Mesothelial cell of epicardium (in vitro differentiated cells): ENCODE measurements around the gene VWA8. TPM values are rescaled to one million over a fixed set of nuclear protein-coding genes. Genes with fewer than 3 reads are reported as not detected.

Source experiments
- DNase-seq, 2 experiments: peaks; one replicate each; pipeline ENCODE4 v3.0.0; 2021; ENCODE audit warnings: low spot score in 2 of 2; ENCODE audit not compliant: unreplicated experiment in 2 of 2
- H3K27ac Mint-ChIP-seq: 2 replicates; pipeline ENCODE4 v1.8.0; 2021; ENCODE audit warnings: mixed read lengths
- H3K27me3 Mint-ChIP-seq: 2 replicates; pipeline ENCODE4 v1.8.0; 2021; ENCODE audit warnings: low read depth, mixed read lengths
- H3K36me3 Mint-ChIP-seq: 2 replicates; pipeline ENCODE4 v1.8.0; 2021; ENCODE audit warnings: mixed read lengths
- H3K4me1 Mint-ChIP-seq: 2 replicates; pipeline ENCODE4 v1.8.0; 2021; ENCODE audit warnings: mixed read lengths
- H3K4me3 Mint-ChIP-seq: 2 replicates; pipeline ENCODE4 v1.8.0; 2021; ENCODE audit warnings: mild to moderate bottlenecking, moderate library complexity, mixed read lengths
- H3K9me3 Mint-ChIP-seq: 2 replicates; pipeline ENCODE4 v1.8.0; 2021; ENCODE audit warnings: mixed read lengths
- total RNA-seq: library from RNA; stranded (reverse); gene quantifications from 3 replicates; pipeline ENCODE4 v1.2.1, GENCODE V29; 2021
- TF ChIP-seq, protein P1 (sequence below): fragments of 200-600 bp; sonication (generic); IDR thresholded peaks from one replicate; pipeline ENCODE4 v1.5.0; 2021; ENCODE audit warnings: antibody characterized with exemption; ENCODE audit not compliant: unreplicated experiment

VWA8 gene
- total RNA-seq, 1 donor from 2014 or later = 20.0 TPM

DNA sequence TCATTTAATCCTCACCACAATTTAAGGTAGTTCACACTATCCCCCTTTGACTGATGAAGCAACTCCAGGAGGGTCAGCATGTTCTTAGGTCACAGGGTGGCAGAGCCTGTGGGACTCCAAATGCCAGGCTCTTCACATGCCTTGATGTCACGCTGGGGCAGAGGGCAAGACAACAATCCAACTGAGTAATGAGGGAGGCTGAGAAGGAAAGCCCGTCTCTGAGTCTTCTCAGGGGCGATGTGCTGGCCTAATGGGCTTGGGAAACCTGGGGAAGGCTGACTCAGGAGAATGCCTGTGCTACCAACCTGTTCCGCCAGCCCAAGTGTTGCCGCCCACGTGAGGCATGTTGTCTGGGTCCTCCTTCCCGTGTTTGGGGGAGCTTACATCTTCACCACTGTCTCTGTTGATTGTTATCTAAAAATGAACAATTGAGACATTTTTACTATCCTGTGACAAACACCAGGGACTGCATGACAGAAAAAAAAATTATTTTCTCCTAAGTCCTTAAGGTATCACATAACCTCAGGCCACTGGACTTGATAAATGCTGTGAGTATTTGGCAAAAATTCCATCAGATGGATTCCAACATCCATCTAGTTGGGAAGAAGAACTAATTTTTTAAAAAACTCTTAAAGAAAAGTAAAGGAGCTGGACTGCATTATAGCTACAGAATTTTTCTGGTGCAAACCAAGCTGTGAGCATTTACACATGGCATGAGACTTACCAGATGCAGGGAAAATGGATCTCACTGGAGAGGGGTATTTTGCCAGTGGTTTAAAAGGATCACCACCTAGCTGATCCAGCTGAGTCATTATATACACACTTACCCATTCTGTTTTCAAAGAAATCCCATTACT is 346.0 kb downstream of the VWA8 start:
- H3K27ac Mint-ChIP-seq = peak overlapping the region; percentile 93
- H3K9me3 Mint-ChIP-seq = peaks cover 6% of the 10 kb centered on the region
- TF ChIP-seq, protein P1, sequence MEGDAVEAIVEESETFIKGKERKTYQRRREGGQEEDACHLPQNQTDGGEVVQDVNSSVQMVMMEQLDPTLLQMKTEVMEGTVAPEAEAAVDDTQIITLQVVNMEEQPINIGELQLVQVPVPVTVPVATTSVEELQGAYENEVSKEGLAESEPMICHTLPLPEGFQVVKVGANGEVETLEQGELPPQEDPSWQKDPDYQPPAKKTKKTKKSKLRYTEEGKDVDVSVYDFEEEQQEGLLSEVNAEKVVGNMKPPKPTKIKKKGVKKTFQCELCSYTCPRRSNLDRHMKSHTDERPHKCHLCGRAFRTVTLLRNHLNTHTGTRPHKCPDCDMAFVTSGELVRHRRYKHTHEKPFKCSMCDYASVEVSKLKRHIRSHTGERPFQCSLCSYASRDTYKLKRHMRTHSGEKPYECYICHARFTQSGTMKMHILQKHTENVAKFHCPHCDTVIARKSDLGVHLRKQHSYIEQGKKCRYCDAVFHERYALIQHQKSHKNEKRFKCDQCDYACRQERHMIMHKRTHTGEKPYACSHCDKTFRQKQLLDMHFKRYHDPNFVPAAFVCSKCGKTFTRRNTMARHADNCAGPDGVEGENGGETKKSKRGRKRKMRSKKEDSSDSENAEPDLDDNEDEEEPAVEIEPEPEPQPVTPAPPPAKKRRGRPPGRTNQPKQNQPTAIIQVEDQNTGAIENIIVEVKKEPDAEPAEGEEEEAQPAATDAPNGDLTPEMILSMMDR = no peak
- H3K4me1 Mint-ChIP-seq = peaks cover 43% of the 10 kb centered on the region
- H3K36me3 Mint-ChIP-seq = peaks cover 13% of the 10 kb centered on the region
- peak in 1 of 2 experiments; percentile 53 for DNase-seq
- H3K4me3 Mint-ChIP-seq = no peak overlapping the region
- no peaks in the 10 kb centered on the region for H3K27me3 Mint-ChIP-seq

DNA sequence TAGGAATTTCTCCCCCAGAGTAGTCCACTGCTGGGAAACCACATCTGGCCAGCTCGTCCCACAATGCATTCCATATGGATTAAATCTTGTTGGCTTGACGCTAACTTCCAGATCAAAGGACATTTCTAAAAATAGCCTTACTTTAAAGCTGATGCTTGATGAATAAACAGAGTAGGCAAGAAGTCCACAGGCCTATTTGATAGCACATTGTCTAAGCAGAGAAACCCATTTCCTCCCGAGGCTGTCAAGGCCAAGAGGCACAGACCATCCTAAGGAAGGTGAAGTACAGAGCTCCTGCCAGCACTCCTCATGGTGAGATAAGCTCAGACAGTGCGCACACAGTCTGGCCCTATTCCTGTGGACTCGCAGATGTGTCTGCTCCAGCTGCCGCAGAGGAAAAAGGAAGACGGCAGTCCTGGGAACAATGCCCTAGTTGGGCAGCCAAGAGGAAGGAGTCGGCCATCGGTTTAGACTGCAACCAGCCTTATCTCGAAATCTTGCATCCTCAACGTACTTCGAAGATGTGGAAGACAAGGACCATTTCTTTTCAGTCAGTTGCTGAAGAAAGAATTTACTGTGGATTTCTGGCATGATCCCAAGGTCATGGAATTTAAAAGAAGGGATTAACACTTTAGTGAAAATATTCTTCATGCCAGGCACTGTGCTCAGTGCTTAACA is 346.8 kb downstream of the VWA8 start:
- peaks cover 12% of the 10 kb centered on the region for H3K36me3 Mint-ChIP-seq
- peaks cover 47% of the 10 kb centered on the region for H3K4me1 Mint-ChIP-seq
- DNase-seq = peak in 1 of 2 experiments; percentile 41
- peak overlapping the region; percentile 93 for H3K27ac Mint-ChIP-seq
- H3K27me3 Mint-ChIP-seq = no peaks in the 10 kb centered on the region
- peak overlapping the region; percentile 22 for H3K4me3 Mint-ChIP-seq
- TF ChIP-seq, protein P1 = no peak
- H3K9me3 Mint-ChIP-seq = peaks cover 4% of the 10 kb centered on the region

DNA sequence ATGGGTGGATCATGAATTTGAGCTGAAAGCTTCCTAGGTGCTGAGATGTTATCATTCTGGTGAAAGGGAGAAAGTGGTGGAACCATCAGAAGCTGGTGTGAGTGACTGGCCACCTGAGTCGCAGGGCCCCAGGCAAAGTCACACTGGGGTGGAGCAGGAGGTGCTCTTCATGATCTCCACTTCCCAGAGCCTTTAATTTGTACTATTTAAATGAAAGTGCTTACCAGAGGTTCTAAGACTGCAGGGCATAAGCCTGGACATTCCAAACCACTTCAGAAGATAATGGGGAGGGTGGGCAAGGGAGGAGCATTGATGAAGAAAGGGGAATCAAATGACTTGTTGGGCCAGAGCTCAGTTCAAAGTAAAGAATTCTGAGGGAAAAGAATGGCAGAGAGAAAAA is 347.4 kb downstream of the VWA8 start:
- peaks cover 52% of the 10 kb centered on the region for H3K4me1 Mint-ChIP-seq
- DNase-seq = no peak
- peaks cover 8% of the 10 kb centered on the region for H3K36me3 Mint-ChIP-seq
- no peaks in the 10 kb centered on the region for H3K27me3 Mint-ChIP-seq
- TF ChIP-seq, protein P1 = no peak
- no peaks in the 10 kb centered on the region for H3K9me3 Mint-ChIP-seq
- H3K27ac Mint-ChIP-seq = peak overlapping the region; percentile 93
- no peak overlapping the region for H3K4me3 Mint-ChIP-seq

DNA sequence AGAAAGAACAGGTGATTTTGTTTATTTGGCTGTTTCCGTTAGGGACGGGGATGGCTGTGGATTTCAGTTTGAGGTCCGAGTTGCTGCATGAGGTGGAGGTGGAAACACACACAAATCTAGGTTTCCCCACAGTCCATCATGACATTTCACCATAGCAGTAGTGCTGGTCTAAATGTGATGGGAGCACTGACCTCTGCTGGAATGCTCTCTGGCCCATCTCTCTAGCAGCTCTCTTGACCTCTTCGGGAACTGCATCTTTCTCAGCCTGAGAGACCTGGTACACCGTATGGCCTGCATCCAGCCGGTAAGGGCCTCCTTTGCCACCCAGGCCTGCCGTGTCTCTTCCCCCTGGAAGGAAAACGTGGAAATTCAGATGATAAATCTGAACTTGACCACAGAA is 349.5 kb downstream of the VWA8 start:
- peaks cover 56% of the 10 kb centered on the region for H3K4me1 Mint-ChIP-seq
- H3K27ac Mint-ChIP-seq = no peak overlapping the region
- no peaks in the 10 kb centered on the region for H3K9me3 Mint-ChIP-seq
- H3K27me3 Mint-ChIP-seq = no peaks in the 10 kb centered on the region
- H3K36me3 Mint-ChIP-seq = peaks cover 9% of the 10 kb centered on the region
- no peak for DNase-seq
- no peak overlapping the region for H3K4me3 Mint-ChIP-seq
- TF ChIP-seq, protein P1 = no peak

DNA sequence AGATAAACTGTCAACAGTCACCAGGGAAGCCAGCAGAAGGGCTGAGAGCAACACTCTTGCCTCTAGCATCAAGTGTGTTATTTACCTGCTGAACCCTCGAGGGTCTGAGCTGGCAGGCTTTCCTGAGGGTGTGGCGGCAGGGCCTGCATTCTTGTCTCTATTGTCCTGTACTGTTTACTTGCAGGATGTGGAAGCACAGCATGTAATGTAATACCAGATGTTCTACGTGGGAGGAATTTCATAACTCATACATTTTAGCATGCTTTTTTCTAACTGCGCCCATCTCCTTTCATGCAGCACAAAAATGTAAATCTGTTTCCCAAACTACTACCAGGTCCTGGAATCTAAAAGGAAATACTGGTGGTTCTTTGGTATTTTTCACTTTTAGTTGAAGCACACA is 350.5 kb downstream of the VWA8 start:
- Mint-ChIP-seq H3K36me3 (peaks cover 9% of the 10 kb centered on the region), H3K27me3 (no peaks in the 10 kb centered on the region), H3K27ac (peak overlapping the region; percentile 74), H3K4me1 (peaks cover 48% of the 10 kb centered on the region), H3K9me3 (no peaks in the 10 kb centered on the region), H3K4me3 (no peak overlapping the region)
- no peak for DNase-seq
- TF ChIP-seq, protein P1 = no peak
